PC-9 (cell line): ENCODE results near the gene PRAMEF1.

ENCODE experiments used
- EZH2 ChIP-seq: fragments of 200-600 bp; sonication (generic); IDR thresholded peaks from 2 replicates; pipeline ENCODE4 v1.8.0; 2017; ENCODE audit warnings: antibody characterized with exemption, low read depth
- TF ChIP-seq, protein P1 (sequence below): fragments of 200-600 bp; sonication (generic); conservative IDR thresholded peaks from 2 replicates; pipeline ENCODE4 v1.6.1; 2017; ENCODE audit warnings: mixed run types, antibody characterized with exemption, mild to moderate bottlenecking, moderate library complexity

DNA sequence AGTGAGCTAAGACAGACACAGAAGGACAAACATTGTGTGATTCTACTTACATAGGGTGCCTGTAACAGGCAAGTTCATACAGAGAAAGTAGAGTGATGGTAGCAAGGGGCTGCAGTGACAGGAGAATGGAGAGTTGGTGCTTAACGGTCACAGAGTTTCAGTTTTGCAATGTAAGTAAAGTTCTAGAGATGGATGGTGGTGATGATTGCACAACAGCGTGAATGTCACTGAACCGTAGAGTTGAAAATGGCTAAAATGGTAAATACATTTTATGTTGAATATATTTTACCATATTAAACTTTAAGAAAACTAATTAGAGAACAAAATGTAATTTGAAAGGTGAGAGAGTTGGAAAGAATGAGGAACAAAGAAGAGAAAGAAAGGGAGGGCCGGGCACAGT, 36.5 kb upstream of the PRAMEF1 start:
- TF ChIP-seq, protein P1, sequence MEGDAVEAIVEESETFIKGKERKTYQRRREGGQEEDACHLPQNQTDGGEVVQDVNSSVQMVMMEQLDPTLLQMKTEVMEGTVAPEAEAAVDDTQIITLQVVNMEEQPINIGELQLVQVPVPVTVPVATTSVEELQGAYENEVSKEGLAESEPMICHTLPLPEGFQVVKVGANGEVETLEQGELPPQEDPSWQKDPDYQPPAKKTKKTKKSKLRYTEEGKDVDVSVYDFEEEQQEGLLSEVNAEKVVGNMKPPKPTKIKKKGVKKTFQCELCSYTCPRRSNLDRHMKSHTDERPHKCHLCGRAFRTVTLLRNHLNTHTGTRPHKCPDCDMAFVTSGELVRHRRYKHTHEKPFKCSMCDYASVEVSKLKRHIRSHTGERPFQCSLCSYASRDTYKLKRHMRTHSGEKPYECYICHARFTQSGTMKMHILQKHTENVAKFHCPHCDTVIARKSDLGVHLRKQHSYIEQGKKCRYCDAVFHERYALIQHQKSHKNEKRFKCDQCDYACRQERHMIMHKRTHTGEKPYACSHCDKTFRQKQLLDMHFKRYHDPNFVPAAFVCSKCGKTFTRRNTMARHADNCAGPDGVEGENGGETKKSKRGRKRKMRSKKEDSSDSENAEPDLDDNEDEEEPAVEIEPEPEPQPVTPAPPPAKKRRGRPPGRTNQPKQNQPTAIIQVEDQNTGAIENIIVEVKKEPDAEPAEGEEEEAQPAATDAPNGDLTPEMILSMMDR = no peak
- no peak for TF ChIP-seq EZH2
